Endothelial cell of umbilical vein (primary cell): Measurements from ENCODE around the gene CDK15.

Experiments
- EZH2 ChIP-seq: IDR thresholded peaks from 2 replicates; pipeline ENCODE4 v1.6.1; 2012; ENCODE audit warnings: borderline replicate concordance, low read depth, mild to moderate bottlenecking, moderate library complexity, low read length, inconsistent platforms; ENCODE audit not compliant: severe bottlenecking
- GATA2 ChIP-seq: IDR thresholded peaks from 2 replicates; pipeline ENCODE4 v1.7.0; 2011; ENCODE audit warnings: low read depth, mild to moderate bottlenecking, moderate library complexity, mixed read lengths, low read length; ENCODE audit not compliant: insufficient read length, insufficient read depth
- MYC ChIP-seq: IDR thresholded peaks from one replicate; pipeline ENCODE4 v1.6.1; 2011; ENCODE audit warnings: mild to moderate bottlenecking, low read depth, low read length
- POLR2A ChIP-seq: IDR thresholded peaks from 2 replicates; pipeline ENCODE4 v1.6.1; 2012; ENCODE audit warnings: low read depth, mild to moderate bottlenecking, control low read depth, low read length
- POLR2AphosphoS5 ChIP-seq: IDR thresholded peaks from 2 replicates; pipeline ENCODE4 v1.6.1; 2012; ENCODE audit warnings: low read depth, mild to moderate bottlenecking, control low read depth, low read length, moderate library complexity; ENCODE audit not compliant: insufficient read depth
- TF ChIP-seq, protein P1 (sequence below), 2 donors: IDR thresholded peaks; 1 replicate in 1 of 2; 2 replicates in 1 of 2; pipeline ENCODE4 v1.5.1; 2011; ENCODE audit warnings: low read length in 2 of 2, mild to moderate bottlenecking in 2 of 2, moderate library complexity in 2 of 2, control low read depth in 1 of 2, inconsistent platforms in 1 of 2, low read depth in 1 of 2; ENCODE audit not compliant: insufficient read depth in 1 of 2; ENCODE audit errors: extremely low read depth in 1 of 2
- TF ChIP-seq, protein P2 (sequence below): IDR thresholded peaks from 2 replicates; pipeline ENCODE4 v1.6.1; 2011; ENCODE audit not compliant: insufficient read depth, insufficient read length

DNA sequence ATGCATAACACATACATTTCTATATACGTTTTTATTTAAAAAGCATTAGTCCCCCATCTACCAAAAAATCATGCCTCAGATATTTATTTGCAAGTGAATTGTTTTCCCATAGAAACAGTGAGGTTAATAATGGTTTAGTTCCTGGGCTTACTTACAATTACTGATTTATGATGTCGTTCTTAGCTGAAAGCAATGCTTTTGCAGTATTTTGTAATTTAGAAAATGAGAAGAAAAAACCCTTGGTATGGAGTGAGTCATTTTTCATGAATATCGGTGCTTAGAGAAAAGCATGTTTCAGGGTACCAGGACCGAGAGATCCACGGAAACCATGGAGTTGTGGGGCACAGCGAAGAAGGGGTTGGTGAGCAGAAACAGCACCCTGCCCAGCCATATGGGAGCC is 12.0 kb upstream of the CDK15 start:
- TF ChIP-seq, protein P1, sequence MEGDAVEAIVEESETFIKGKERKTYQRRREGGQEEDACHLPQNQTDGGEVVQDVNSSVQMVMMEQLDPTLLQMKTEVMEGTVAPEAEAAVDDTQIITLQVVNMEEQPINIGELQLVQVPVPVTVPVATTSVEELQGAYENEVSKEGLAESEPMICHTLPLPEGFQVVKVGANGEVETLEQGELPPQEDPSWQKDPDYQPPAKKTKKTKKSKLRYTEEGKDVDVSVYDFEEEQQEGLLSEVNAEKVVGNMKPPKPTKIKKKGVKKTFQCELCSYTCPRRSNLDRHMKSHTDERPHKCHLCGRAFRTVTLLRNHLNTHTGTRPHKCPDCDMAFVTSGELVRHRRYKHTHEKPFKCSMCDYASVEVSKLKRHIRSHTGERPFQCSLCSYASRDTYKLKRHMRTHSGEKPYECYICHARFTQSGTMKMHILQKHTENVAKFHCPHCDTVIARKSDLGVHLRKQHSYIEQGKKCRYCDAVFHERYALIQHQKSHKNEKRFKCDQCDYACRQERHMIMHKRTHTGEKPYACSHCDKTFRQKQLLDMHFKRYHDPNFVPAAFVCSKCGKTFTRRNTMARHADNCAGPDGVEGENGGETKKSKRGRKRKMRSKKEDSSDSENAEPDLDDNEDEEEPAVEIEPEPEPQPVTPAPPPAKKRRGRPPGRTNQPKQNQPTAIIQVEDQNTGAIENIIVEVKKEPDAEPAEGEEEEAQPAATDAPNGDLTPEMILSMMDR (IDR thresholded peaks at IDR 0.05; ENCODE audit: extremely low read depth in 1 of 2, insufficient read depth in 1 of 2, low read depth in 1 of 2, low read length in 2 of 2), result no peak
- TF ChIP-seq EZH2 (no peak), POLR2A (no peak), MYC (no peak), POLR2AphosphoS5 (no peak), GATA2 (no peak)
- TF ChIP-seq, protein P2, sequence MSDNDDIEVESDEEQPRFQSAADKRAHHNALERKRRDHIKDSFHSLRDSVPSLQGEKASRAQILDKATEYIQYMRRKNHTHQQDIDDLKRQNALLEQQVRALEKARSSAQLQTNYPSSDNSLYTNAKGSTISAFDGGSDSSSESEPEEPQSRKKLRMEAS, result no peak
